Measurements from ENCODE around the gene GON7. TPM values are rescaled to one million over a fixed set of nuclear protein-coding genes. Genes with fewer than 3 reads are reported as not detected.
"Not testable (repeated sequence)": the region's sequence is repeated elsewhere in the genome, so short reads cannot be mapped to it uniquely, and the experiment has no call there.

GON7 gene, protein sequence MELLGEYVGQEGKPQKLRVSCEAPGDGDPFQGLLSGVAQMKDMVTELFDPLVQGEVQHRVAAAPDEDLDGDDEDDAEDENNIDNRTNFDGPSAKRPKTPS
- 27.2 TPM for polyA plus RNA-seq (2012; ENCODE audit: insufficient read depth, insufficient read length)

DNA sequence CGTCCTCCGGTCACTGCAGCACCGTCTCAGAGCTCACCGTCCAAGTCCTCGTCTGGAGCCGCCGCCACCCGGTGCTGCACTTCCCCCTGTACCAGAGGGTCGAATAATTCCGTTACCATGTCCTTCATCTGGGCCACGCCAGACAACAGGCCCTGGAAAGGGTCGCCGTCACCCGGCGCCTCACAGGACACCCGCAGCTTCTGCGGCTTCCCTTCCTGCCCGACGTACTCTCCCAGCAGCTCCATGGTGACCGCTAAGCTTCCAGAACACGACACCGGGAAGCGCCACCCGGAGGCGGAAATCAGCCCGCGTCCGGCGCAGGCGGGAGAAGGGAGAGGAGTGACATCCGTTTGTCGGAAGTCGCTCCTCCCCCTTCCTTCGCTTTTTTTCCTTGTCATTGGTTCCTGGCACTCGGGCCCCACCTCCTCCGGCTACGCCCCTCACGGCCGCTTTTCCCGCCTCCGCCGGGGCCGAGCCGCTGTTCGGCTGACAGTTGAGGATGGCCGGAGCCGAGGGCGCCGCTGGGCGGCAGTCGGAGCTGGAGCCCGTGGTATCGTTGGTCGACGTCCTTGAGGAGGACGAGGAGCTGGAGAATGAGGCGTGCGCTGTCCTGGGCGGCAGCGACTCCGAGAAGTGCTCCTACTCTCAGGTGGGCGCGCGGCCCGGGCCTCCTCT is at the start of gene GON7, which contains the start of gene UBR7:
TSS of gene GON7 (minus strand) at position 273 of the 675 bp plus-strand sequence. CDS start at position 245, 28 bp downstream.
TSS of gene UBR7 (plus strand) at position 464 of the 675 bp plus-strand sequence. CDS start at position 500, 36 bp downstream.
- DNase-seq (ENCODE audit: low read depth, low spot score) = peak; percentile 94
- peak within 1 kb of the TSS; percentile 88 for H3K4me3 ChIP-seq (ENCODE audit: low read length)

DNA sequence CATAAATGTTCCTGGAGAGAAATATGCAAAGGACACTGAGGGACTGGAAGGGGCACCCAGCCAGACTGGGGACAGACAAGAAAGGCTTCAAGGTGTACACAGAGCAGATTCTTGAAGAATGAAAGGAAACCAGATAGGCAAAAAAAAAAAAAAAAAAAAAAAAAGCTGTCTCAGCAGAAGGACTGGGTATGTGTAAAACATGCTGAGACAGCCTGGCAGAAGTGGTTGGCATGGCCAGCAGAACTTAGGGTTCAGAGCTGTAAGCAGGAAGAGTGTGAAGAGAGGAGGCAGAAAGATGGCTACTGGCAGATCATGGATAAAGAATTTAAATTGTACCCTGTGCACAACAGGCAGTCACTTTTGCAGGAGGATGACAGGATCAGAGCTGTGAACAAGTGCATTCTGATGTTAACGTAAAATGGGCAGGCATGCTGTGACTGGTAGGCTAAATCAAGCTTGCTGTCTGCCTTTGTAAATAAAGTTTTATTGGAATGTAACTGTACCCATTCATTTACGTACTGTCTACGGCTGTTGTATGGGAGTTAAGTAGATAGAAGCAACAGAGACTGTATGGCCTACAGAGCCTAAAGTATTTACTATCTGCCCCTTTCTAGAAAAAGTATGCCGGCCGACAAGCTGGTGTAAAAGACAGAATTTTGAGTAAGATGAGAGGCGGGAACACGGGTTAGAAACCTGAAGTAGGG is 42.4 kb upstream of the GON7 start:
- DNase-seq (ENCODE audit: low read depth, low spot score) = no peak
- H3K4me3 ChIP-seq (ENCODE audit: low read length) = no peak overlapping the region

DNA sequence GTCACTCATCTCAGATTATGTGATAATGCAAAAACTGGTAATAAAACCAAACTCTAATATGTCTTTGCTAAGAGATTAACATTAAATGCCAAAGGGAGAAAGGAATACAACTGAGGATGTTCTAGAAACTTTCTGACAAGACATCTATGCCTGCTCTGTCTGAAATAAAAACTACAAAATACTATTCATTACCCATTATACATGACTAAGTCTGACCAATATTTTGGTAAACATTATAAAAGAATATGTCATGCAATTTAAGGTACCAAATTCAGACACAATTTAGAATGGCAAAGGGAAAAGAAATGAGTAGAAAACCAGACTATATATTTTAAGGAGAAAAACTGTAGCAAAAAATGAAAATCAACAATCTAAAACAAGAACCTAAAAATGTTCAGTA is 39.7 kb upstream of the GON7 start:
- DNase-seq (ENCODE audit: low read depth, low spot score) = no peak
- H3K4me3 ChIP-seq (ENCODE audit: low read length) = no peak overlapping the region

DNA sequence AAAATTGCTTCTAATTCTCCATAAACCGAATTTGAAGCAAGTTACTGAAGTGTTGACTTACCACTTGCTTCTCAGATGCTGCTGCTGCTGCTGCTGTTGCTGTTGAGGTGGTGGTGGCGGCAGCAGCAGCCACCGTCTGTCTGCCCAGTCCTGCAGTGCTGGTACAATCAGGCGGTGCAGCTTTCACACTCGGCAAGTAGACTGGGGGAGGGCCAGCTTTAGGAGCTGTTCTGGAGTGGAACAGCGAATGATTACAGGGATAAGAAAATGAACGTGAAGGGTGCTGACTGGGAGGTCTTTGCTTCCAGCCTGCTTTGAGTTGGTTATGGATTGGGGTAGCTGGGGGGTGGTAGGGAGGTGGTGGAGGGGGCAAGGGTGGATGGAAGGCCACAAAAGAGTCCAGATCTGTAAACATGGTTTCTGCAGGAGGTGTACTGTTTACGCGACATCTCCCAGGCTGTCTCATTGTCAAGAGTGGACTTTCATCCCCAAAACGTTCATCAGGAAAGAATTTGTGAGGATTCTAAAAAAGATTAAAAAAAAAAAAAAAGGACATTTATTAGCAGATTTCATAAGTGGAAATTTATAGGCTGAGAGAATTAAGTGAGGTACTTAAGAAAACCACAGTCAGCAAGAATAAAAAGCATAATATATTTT is 39.0 kb upstream of the GON7 start:
- DNase-seq (ENCODE audit: low read depth, low spot score) = no peak
- no peak overlapping the region for H3K4me3 ChIP-seq (ENCODE audit: low read length)

DNA sequence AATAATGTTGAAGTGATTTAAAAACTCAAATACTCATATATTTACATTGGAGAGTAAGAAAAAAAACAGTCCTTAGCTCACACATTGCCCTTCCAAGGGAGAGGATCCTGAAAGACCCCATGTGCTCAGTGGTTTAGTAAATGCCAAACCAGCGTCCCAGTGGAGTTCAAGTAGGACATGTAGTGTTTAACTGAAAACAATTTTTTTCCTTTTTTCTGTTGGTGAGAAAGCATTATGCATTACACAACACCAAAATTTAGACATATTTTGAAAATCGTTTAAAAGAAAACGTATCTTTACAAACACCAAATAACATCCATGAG is 33.8 kb upstream of the GON7 start:
- no peak overlapping the region for H3K4me3 ChIP-seq (ENCODE audit: low read length)
- DNase-seq (ENCODE audit: low read depth, low spot score) = no peak

DNA sequence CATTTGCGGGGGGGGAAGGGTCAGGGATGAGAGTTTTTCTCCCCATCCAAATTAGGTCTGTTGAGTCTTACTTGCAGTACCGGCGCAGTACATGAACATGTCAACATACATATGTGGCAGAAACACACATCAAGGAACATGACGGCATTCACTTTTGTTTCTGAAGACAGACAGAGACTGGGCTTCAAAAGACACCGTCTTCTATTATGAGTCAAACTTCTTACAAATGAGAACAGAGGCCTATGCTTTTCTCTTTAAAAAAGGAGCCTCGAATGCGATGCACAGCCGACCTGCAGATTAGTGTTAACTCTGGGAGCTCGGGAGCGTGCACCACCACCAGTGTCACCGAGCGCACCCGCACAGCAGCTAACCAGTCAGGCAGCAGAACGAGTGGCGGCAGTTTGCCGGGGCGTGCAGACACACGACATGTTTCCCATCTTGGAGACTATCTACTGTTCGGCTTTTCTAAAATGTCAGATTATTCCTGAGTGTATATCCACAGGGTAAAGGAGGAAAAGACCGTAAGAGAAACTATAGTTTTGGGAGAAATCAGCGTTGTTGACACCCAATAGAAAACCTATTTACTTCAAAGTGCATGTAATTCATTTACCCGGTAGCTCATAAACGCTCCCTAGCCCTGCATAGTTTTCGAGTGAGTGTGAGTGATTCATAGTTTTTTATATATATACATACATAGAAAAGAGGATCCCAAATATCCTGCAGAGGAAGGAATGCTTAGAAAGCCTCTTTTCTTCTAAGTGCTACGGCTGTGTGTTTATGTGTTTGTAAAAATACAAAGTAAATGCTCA is 33.2 kb upstream of the GON7 start:
- H3K4me3 ChIP-seq (ENCODE audit: low read length) = no peak overlapping the region

DNA sequence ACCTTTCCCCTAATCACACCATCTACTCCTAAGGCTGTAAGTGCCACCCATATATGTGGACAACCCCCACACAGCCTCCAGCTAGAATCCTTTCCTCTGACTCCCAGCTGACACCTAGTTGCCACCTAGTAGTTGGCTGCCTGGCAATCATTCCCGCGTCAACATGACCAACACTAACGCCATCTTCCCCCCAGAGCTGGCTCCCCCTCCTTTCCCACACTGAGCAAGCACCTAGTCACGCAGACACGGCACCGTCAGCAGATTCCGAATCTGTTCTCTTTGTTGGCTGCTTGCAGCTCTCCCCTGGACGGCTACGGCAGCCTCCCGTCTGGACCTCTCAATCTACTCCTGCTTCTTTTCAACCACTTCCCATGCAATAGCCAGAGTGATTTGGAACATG is 27.9 kb upstream of the GON7 start:
- DNase-seq (ENCODE audit: low read depth, low spot score) = no peak
- no peak overlapping the region for H3K4me3 ChIP-seq (ENCODE audit: low read length)

More for the DNA sequence above, 33.2 kb upstream of the GON7 start:
- no peak for DNase-seq (ENCODE audit: low read depth, low spot score)

DNA sequence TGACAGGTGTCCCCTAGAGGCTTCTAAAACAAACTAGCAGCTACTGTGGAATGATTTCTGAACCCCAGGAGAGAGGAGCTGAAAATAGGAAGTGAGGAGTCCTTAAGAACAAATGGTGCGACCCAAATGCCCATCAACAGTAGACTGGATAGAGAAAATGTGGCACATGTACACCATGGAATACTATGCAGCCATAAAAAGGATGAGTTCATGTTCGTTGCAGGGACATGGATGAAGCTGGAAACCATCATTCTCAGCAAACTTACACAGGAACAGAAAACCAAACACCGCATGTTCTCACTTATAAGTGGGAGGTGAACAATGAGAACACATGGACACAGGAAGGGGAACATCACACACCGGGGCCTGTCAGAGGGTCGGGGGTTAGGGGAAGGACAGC is 26.2 kb upstream of the GON7 start:
- not testable (repeated sequence) for DNase-seq (ENCODE audit: low read depth, low spot score); H3K4me3 ChIP-seq (ENCODE audit: low read length)

DNA sequence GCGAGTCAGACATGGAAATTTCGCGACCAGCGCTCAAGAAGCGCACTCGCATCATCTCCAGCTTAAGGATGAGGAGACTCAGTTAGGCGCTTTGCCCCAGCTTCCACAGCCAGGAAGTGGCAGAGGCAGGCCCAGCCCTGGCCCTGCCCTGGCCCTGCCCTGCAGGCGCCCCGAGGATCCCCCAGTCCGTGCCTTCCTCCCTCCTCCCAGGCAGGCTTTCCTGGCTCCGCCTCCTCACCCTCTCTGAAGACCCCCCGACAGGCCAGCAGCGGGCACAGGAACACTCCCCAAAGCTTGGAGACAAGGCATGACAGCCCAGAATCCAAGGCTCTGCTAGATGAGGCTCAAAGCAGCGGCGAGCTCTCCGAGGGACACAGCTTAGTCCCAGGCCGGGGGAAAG is 25.3 kb upstream of the GON7 start:
- no peak for DNase-seq (ENCODE audit: low read depth, low spot score)
- no peak overlapping the region for H3K4me3 ChIP-seq (ENCODE audit: low read length)

DNA sequence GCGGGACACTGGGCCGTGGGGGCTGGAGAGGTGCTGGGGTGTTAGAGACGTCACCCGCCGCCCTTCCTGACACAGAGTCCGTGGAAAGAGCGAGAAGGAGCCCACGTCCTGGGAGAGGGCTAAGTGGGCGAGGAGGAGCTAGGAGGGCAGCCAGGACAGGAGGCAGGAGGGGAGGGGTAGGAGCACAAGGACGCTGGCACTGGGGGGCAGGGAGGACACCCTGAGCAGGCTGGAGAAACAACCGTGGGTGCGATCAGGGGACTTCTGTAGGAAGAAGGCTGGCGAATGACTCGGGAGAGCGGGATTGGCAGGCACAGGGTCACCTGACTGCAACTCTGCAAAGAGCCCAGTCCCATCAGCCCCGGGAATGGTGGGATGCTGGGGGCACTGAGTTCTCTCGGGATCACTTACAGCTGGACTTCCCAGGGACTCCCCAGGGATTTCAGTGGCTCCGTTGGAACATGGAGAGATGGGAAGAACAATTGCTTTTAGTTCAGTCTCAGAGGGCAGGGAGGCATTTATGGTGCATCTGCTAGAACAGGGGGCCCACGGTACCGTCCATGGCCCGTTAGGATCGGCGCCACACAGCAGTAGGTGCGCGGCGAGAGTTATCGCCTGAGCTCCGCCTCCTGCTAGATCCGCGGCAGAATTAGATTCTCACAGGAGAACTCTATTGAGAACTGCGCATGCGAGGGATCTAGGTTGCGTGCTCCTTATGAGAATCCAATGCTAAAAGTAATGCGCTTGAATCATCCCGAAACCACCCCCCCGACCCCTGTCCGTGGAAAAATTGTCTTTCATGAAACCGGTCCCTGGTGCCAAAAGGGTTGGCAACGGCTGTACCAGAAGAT is 24.5 kb upstream of the GON7 start:
- H3K4me3 ChIP-seq (ENCODE audit: low read length) = no peak overlapping the region
- no peak for DNase-seq (ENCODE audit: low read depth, low spot score)

DNA sequence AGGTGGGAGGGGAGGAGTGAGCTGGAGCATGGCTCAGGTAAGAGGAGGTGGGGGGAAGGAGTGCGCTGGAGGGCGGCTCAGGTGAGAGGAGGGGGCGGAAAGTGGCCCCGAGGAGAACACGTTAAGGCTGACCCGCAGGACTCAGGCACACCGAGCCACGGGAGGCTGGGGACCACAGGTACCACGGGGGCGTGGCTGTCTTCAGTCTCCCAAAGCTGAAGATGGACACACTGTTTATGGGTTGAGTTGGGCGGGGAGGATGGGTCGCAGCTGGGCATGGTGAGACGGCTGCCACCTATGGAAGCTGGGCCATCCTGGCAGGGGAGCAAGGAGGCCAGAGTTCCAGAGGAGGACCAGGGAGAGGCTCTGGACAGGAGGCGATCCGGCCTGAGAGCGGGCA is 23.7 kb upstream of the GON7 start:
- DNase-seq (ENCODE audit: low read depth, low spot score) = no peak
- H3K4me3 ChIP-seq (ENCODE audit: low read length) = no peak overlapping the region

DNA sequence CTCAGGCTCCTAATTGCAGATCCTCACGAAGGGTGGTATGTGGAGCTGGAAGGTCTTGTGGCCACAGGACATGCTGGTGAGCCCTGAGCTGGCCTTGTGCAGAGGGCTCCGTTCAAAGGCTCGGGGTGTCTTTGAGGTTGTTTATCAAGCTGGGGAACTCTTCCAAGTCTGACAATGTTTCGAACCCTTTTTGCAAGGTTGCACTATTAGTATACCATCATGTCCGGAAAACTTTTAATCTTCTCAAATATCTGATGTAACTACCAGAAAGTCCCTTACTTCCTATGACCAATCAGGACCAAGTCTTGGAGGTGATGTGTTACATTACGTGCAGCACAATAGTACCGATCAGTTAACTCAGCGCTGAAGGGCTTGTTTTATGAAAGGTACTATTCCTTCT is 21.7 kb upstream of the GON7 start:
- DNase-seq (ENCODE audit: low read depth, low spot score) = no peak
- no peak overlapping the region for H3K4me3 ChIP-seq (ENCODE audit: low read length)

DNA sequence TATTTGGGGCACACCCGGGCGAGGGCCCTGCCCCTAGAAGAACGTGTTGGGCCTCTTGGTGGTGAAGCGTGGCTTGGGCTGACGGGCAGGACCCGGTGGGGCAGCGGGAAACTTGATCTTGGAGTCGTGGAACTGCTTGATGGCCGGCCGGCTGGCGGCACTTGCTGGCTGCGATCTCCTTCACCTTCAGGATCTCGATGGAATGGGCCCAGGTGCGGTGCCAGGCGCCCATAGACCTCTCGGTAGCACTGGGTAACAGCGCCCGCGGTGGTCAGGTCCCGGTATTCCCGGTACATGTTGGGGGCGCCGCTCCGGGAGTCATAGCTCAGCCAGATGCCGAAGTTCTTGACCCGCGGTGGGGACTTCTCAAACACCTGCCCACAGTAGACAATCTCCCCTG is 16.7 kb upstream of the GON7 start:
- DNase-seq (ENCODE audit: low read depth, low spot score) = no peak
- H3K4me3 ChIP-seq (ENCODE audit: low read length) = no peak overlapping the region

DNA sequence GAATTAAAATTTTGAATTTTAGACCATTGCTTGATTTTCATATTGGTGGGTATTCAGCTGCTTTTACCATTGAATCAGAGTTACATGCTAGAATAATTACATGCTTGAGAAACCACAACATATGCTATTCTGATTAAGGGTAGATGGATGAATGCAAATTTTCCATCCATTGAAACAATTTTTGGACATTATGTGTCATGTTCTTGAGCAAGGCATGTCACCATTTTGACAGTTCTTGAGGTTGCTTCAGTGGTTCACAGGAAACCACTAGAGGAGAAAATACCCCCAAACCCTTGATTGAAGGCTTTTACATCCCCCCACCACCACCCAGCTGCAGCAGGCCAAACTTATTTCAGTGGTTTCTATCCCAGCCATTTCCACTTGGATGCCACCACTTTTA is 13.6 kb upstream of the GON7 start:
- peak; percentile 35 for DNase-seq (ENCODE audit: low read depth, low spot score)
- H3K4me3 ChIP-seq (ENCODE audit: low read length) = no peak overlapping the region

DNA sequence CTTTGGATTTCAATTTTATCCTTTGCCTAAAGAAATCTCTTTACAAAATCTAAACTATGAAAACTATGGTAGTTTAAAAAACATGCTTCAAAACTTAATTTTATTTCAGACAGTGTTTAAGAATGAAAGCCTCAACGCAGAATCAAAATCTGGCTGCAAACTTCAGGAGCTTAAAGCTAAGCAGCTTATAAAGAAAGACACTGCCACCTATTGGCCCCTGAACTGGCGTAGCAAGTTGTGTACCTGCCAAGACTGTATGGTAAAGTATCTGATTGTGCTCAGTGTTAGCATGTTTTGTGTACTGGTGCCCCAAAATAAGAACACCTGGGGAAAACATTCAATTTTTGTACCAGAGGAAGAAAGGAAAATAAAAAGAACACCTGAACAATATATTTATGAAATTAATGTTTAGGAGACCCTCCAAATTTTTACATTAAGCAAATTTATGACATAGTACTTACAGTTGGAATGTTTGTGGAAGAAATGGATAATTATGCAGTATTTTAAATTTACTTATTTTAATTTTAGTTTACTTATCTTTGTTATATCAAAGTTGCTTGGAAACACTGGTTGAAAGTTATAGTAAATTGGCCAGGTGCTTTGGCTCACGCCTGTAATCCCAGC is 12.3 kb upstream of the GON7 start:
- DNase-seq (ENCODE audit: low read depth, low spot score) = peak; percentile 69
- no peak overlapping the region for H3K4me3 ChIP-seq (ENCODE audit: low read length)

DNA sequence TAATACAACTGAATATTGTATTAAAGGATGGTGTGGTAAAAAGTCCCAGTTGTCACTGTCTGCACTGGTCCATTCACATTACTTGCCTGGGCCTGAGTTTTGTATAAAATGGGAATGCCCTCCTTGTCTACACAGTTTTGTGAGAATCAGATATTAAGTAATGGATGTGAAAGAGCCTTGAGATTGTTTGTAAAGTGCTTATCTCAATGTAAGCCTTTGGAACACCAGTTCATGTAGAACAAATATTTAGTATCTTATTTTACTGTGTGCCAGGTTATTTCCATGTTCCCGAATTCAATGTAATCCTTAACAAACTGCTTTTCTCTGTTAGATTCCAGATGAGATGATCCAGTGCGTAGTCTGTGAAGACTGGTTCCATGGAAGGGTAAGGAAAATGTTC is 7.7 kb upstream of the GON7 start:
- no peak for DNase-seq (ENCODE audit: low read depth, low spot score)
- no peak overlapping the region for H3K4me3 ChIP-seq (ENCODE audit: low read length)

DNA sequence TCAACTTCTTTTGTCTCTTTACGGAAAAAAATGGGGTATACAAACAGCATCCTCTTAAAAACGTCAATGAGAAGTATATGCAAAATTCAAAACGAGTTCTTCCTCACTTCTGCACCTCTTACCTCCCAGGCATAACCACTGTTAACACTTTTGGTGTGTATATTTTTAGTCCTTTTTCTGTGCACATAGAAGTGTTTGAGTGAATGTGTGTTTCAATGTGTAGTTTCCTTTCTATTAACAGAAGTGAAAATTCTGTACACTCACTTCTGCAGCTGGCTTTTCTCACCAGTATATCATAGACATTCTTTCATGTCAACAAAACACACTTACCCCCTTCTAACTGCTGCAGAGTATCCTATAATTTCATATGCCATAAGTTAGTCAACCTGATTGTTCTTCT is 5.6 kb upstream of the GON7 start:
- DNase-seq (ENCODE audit: low read depth, low spot score) = no peak
- H3K4me3 ChIP-seq (ENCODE audit: low read length) = no peak overlapping the region

Measured in Jurkat, Clone E6-1 (cell line).